ENCODE data around the gene GHRL.

The GHRL gene

DNA sequence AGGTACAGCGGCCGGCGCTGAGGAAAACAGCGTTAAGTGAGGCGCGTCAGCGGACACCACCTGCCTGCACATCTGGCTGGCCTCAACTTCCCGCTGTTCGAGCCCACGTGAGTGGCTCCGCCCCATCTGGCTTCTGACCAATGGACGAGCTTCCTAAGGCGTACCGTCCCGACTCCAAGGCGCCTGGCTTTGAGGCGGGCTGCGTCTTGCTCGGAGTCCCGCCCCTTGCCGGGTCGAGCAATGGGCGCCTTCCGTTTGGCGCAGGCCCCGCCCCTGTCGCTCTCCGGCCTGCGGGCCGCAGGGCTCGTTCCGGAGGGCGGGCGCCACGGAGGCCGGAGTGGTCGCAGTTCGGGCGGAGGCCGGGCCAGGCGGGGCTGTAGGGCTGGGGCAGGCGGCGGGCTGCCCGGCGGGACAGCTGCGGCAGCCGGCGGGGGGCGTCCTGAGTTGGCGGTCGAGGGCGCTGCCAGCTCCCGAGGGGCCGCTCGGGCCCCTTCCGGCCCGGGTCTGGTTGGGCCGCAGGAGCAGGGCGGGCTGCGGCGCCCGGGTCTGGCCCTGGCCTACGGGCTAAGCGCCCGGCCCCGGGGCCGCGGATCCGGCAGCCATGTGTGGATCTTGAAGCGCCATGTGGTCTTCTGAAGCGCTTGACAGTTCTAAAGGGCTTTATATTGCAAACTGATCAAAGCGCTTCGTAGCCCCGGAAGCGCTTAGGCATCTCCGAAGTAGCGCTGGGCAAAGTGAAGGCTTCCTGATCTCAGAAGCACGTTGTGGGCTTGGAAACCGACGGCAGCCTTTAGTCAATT, 44.4 kb downstream of the GHRL start, which contains the start of gene TATDN2:
Gene TATDN2 (plus strand): TSS at position 276 of the 800 bp plus-strand sequence. CDS start 742 bp downstream, outside the sequence.
- DNase-seq (ENCODE audit: low read depth in 3 of 3, low spot score in 1 of 3): peak; percentile 84 to 86 (median 85)

DNA sequence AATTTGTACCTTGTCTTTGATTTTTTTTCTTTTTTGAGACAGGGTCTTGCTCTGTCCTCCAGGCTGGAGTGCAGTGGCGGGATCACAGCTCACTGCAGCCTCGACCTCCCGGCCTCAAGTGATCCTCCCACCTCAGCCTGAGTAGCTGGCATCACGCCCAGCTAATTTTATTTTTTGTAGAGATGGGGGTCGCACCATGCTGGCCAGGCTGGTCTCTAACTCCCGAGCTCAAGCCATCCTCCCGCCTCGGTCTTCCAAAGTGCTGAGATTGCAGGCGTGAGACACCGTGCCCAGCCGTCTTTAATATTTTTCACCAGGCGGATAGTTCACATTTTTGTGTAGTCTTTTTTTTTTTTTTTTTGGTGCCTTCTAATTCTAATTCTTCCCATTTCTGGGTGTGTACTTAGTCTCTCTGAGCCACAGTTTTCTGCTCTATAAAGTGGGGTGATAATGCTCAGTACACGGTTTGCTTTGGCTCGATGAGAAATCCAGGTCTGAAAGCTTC, 45.0 kb downstream of the GHRL start:
- DNase-seq (ENCODE audit: low read depth in 3 of 3, low spot score in 1 of 3): no peak

DNA sequence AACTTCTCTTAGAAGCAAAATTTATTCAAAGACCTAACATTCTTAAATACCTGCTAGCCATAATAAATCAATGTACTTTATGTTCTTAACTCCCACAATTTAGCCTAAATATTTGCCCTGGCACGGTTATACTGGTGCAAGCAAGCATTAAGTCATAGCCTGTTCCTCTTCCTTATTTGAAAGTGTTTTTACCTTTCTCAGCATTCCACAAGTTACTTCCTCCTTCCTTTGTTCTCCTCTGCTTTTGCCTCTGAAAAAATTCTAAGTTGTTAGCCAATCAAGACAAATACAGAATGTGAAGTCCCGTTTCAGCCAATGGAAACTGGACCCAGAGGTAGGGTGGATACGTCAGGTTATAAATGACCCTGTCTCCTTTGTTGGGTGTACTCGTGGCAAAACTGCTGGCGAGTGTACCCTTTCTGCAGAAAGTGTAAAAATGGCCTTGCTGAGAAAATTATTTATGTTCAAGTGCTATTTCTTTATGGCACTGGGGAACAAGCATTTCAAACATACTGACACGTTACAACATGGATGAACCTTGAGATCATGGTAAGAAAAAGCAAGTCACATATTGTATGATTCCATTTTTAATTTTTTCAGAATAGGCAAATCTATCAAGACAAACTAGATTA, 47.5 kb downstream of the GHRL start:
- no peak for DNase-seq (ENCODE audit: low read depth in 3 of 3, low spot score in 1 of 3)

- no peak for DNase-seq (ENCODE audit: low read depth in 3 of 3, low spot score in 1 of 3)
Observed at GRCh38 chr3:10244009-10244408, 48.7 kb downstream of the GHRL start.

DNA sequence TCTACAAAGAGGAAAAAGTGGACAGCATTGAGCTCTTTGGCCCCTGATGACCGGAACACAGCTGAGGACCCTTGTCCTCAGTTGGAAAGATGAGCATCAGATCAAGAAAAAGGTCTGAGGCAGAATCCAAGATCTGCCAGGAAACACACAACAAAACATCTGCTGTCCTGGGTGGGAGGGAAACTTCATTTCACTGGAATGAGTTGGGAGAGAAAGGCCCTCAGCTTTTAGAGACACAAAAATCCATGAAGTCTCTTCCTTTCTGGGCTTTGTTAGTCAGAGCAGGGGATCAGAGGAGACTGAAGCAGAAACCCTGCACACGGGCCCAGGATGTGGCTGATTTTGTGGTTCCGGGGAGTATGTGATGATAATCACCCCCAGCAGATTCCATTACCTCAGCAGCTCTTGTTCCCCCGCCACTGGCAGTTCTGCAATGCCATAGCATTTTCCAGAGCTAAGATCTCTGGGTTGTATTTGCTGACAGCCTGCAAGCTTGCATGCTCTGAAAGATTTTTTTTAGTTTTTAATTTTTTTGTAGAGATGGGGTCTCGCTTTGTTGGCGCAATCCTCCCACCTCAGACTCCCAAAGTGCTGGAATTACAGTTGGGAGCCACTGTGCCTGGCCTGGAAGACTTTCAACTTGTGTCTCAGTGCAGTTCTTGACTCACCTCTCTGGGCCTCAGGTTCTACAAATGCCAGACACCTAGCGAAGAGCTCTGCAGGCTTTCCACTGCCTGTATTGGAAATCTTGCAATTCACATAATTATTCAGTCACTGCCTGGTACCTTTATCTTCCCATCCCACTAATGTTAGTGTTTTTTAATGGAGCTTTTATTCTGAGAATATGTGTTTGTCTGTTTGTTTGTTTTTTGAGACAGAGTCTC, 50.3 kb downstream of the GHRL start:
- peak; percentile 36 to 64 (median 54) for DNase-seq (ENCODE audit: low read depth in 3 of 3, low spot score in 1 of 3)

- no peak for DNase-seq (ENCODE audit: low read depth in 3 of 3, low spot score in 1 of 3)
Observed at GRCh38 chr3:10240799-10241198, 51.9 kb downstream of the GHRL start.

- DNase-seq (ENCODE audit: low read depth in 3 of 3, low spot score in 1 of 3): no peak
Observed at GRCh38 chr3:10238345-10239183, 54.2 kb downstream of the GHRL start.
